NB4 (cell line): ENCODE data around the gene CASP8AP2.

Experiments
- DNase-seq: peaks from one replicate; pipeline ENCODE4 v3.0.0; 2010; ENCODE audit warnings: low read depth
- H3K4me3 ChIP-seq: one replicate; pipeline ENCODE4 v1.5.1; 2011; ENCODE audit warnings: mild to moderate bottlenecking, low read depth, low read length, moderate library complexity
- MYC ChIP-seq: IDR thresholded peaks from 2 replicates; pipeline ENCODE4 v1.6.1; 2011; ENCODE audit warnings: low read depth, low read length
- POLR2A ChIP-seq: IDR thresholded peaks from 2 replicates; pipeline ENCODE4 v1.6.1; 2011; ENCODE audit warnings: mild to moderate bottlenecking; ENCODE audit not compliant: insufficient read length; ENCODE audit errors: extremely low read depth
- TF ChIP-seq, protein P1 (sequence below): IDR thresholded peaks from 2 replicates; pipeline ENCODE4 v1.6.1; 2011; ENCODE audit warnings: low read depth, low read length
- TF ChIP-seq, protein P2 (sequence below): IDR thresholded peaks from one replicate; pipeline ENCODE4 v1.5.1; 2012; ENCODE audit warnings: low read depth, low read length

The CASP8AP2 gene

GRCh38 chr6:89787660-89788328, 41.9 kb upstream of the CASP8AP2 start:
- TF ChIP-seq, protein P1, sequence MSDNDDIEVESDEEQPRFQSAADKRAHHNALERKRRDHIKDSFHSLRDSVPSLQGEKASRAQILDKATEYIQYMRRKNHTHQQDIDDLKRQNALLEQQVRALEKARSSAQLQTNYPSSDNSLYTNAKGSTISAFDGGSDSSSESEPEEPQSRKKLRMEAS = no peak
- TF ChIP-seq MYC (no peak), POLR2A (no peak)
- TF ChIP-seq, protein P2, sequence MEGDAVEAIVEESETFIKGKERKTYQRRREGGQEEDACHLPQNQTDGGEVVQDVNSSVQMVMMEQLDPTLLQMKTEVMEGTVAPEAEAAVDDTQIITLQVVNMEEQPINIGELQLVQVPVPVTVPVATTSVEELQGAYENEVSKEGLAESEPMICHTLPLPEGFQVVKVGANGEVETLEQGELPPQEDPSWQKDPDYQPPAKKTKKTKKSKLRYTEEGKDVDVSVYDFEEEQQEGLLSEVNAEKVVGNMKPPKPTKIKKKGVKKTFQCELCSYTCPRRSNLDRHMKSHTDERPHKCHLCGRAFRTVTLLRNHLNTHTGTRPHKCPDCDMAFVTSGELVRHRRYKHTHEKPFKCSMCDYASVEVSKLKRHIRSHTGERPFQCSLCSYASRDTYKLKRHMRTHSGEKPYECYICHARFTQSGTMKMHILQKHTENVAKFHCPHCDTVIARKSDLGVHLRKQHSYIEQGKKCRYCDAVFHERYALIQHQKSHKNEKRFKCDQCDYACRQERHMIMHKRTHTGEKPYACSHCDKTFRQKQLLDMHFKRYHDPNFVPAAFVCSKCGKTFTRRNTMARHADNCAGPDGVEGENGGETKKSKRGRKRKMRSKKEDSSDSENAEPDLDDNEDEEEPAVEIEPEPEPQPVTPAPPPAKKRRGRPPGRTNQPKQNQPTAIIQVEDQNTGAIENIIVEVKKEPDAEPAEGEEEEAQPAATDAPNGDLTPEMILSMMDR = no peak
- DNase-seq = no peak
- no peak overlapping the region for H3K4me3 ChIP-seq

DNA sequence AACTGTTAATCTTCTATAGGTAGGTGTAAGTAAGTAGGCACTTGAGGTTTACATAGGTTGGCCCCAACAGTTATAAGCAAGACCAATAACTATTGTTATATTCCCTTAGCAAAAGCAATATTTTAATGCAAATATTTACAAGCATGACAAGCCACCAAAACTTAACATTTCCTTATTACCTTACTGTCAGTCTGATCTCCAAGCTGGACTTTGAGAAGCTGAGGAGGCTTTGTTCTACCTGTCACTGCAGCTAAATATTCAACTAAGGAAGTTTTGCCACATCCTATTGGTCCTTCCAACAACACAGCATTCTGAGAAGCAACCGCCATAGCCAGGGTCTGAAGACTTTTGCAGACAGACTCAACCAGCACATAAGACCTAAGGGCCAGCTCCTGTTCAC, 39.7 kb upstream of the CASP8AP2 start:
- H3K4me3 ChIP-seq = no peak overlapping the region
- DNase-seq = no peak
- TF ChIP-seq, protein P1 = no peak
- no peak for TF ChIP-seq MYC
- TF ChIP-seq POLR2A = no peak
- TF ChIP-seq, protein P2 = no peak

GRCh38 chr6:89790403-89790802, 39.3 kb upstream of the CASP8AP2 start:
- DNase-seq = no peak
- H3K4me3 ChIP-seq = no peak overlapping the region
- TF ChIP-seq MYC (no peak), POLR2A (no peak)
- TF ChIP-seq, protein P2 = no peak
- TF ChIP-seq, protein P1 = no peak

DNA sequence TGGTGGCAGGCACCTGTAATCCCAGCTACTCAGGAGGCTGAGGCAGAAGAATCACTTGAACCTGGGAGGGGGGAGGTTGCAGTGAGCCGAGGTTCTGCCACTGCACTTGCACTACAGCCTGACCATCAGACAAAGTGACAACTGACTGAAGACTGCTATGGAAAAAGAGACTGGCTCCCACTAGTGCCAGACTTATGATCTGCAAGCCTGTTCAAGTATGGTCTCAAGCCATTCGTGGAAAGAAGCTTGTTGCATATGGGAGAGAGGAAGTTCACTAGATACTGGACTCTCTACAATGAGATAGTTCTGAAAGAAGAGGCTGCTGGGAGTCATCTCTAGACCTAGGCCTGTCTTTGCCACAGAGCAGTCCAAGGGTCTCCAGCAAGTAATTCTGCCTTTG, 36.8 kb upstream of the CASP8AP2 start:
- no peak overlapping the region for H3K4me3 ChIP-seq
- peak; percentile 81 for DNase-seq
- TF ChIP-seq, protein P2 = peak; percentile 78
- TF ChIP-seq, protein P1 = no peak

DNA sequence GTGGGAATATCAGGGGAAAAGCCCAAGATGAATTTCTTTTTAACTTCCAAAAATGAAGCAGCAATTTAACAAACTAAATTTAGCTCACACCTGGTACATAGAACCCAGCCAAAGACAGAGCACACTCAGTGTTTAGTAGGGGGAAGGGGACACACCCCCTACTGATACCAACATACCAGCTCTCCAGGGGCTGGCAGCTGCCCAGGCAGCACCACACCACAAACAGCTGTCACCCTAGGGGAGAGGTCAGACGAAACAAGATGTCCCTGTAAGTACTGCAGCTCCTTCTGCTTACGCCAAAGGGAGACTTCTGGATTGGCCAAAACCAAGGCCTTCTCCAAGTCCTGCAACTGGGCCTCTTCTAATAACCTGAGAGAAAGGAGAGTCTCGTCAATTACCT, 36.1 kb upstream of the CASP8AP2 start:
- TF ChIP-seq POLR2A = no peak
- DNase-seq = no peak
- no peak overlapping the region for H3K4me3 ChIP-seq

DNA sequence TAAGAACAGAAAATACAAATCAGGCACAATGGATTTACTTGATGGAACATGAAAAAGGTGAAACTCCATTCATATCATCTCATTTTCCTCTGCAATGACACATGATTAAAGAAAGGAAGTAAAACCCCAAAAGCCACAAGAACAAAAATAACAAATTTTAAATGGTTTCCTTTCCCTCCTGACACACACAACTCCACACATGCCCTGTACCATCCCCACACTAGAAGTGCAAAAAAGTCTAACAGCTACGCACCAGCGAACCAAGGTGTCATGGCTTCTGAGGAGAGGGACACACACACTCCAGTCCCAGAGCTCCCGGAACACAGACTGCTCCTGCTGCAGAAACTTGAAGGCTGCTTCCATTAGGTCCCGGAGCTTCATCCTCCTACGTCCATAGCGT, 35.4 kb upstream of the CASP8AP2 start:
- TF ChIP-seq, protein P1 = no peak
- TF ChIP-seq POLR2A = no peak
- H3K4me3 ChIP-seq = no peak overlapping the region
- no peak for DNase-seq

- no peak for DNase-seq
Observed at GRCh38 chr6:89797317-89797716, 32.4 kb upstream of the CASP8AP2 start.

More at GRCh38 chr6:89797317-89797716, 32.4 kb upstream of the CASP8AP2 start:
- no peak for TF ChIP-seq POLR2A
- TF ChIP-seq, protein P1 = no peak
- TF ChIP-seq, protein P2 = no peak
- TF ChIP-seq MYC = no peak
- no peak overlapping the region for H3K4me3 ChIP-seq
